Measurements from ENCODE around the gene ACKR1.

The ACKR1 gene

GRCh38 chr1:159187647-159188374 lies 16.9 kb upstream of the ACKR1 start:
- no peak for DNase-seq

GRCh38 chr1:159188375-159188788 lies 16.3 kb upstream of the ACKR1 start:
- peak; percentile 6 for DNase-seq

- no peak for DNase-seq
These were observed 14.2 kb upstream of the ACKR1 start for GRCh38 chr1:159190441-159190840.

DNA sequence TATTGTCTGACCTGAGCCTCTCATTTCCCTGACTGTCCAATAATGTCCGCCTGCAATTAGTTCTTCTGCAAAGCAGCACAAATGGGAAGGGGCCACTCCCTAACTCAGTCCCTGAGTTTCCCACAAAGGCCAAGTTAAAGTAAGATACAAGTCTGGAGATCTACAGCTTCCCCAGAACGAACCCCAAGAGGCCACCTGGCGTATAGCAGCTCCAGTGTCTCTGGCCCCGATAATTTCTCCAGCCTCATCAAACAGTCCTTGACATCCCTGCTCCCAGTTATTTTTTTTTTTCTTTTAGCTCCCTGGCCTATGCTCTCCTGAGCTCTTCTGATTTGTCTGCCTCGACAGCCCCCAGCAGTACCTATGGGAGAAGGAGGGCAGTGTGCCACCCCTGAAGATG lies 8.1 kb upstream of the ACKR1 start:
- no peak for DNase-seq

- peak; percentile 35 for DNase-seq
These were observed 6.8 kb upstream of the ACKR1 start for GRCh38 chr1:159197561-159198557.

DNA sequence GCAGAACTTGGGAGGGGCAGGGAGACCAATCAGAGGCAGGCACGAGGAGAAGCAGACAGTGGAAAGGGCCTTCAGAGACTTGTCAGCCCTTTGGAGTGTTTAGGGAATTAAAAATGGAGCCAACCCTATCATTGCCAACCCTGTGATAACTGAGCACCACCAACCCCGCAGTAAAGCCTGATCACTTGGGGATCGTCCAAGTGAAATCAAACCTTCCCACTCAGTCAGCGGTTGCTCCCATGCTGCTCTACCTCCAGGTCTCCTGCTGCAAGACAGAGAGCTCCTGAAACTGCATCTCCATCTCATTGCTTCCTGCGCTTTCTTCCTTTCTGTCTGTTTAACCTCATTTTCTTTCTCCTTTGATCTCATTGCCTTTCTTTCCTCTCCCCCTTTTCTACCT lies 4.8 kb upstream of the ACKR1 start:
- DNase-seq, result no peak

- no peak for DNase-seq
These were observed 3.9 kb upstream of the ACKR1 start for GRCh38 chr1:159200769-159201168.

DNA sequence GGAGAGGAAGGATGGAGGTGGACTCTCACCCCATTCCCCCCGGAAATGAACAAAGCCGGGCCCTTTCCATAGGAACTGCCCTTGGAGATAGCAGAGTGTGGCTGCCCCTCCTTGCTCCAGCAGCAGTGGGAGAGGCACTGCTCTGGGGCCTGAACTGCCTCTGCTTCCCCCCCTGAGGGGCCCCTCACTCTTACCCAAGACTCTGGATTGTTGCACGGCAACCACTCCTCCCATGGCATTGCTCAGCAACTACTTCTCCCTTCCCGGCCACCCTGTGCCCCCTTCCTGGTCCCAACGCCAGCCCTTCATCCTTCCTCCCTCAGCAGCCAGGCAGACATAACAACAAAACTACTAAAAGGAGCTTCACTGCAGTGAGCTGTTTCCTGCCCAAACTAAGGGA lies 3.0 kb upstream of the ACKR1 start:
- no peak for DNase-seq

DNA sequence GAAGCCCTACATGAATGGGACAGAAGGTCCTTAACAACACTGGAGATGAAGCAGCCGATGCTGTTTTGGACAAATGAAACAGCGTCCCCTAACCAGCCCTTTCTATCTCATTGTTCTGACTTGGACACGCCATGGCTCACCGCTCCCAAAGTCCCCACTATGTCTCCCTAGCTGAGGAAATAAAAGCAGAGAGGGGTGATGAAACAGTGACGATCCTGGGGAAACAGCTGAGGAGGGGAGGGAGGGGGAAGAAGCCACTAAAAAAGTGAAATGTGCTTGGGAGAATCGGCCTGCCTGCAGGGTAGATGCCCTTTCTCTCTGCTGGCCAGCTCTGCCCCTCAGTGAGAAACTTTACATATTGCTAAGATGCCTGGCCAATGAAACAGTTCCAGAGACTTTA lies 1.1 kb upstream of the ACKR1 start:
- DNase-seq, result no peak

- DNase-seq, result no peak
These were observed 550 bp downstream of the ACKR1 start for GRCh38 chr1:159205225-159205624.

DNA sequence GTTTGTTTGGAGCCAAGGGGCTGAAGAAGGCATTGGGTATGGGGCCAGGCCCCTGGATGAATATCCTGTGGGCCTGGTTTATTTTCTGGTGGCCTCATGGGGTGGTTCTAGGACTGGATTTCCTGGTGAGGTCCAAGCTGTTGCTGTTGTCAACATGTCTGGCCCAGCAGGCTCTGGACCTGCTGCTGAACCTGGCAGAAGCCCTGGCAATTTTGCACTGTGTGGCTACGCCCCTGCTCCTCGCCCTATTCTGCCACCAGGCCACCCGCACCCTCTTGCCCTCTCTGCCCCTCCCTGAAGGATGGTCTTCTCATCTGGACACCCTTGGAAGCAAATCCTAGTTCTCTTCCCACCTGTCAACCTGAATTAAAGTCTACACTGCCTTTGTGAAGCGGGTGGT lies 1.4 kb downstream of the ACKR1 start:
- DNase-seq, result no peak

DNA sequence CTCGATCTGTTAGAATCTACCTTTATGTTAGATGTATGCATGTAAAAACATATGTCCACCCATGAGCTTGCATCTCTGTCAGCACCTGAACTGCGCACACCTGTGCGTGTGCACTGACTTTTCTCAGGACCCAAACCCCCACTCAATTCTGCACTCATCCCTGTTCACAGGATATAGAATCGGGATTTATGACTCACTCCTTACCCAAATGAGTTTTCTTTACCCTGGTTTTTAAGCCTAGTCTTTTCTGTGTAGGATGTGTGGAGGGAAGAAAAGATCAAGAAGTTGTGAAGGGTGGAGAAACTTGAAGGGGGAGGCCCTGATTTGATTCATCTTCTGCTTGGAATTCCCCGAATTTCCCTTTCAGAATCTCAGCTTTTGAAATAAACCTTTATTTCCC lies 2.4 kb downstream of the ACKR1 start:
- no peak for DNase-seq

DNA sequence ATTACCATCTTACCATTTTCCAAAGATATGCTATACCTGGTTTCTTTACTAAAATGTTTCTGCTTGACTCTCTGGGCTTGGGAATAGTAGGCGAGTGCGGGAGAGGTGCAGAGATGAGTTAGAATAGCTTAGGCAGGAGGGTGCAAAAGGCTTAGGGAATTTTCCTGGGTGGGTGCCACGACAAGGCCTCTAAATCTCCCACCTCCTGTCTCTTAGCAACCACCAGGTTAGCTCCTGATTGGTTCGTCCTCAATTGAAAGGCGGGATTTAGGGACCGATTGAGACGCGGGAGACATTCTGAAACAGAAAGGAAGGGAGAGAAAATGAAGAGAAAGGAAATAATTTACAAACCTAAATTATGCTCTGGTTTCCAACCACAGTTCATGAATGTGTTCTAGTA lies 3.1 kb downstream of the ACKR1 start:
- DNase-seq, result no peak

DNA sequence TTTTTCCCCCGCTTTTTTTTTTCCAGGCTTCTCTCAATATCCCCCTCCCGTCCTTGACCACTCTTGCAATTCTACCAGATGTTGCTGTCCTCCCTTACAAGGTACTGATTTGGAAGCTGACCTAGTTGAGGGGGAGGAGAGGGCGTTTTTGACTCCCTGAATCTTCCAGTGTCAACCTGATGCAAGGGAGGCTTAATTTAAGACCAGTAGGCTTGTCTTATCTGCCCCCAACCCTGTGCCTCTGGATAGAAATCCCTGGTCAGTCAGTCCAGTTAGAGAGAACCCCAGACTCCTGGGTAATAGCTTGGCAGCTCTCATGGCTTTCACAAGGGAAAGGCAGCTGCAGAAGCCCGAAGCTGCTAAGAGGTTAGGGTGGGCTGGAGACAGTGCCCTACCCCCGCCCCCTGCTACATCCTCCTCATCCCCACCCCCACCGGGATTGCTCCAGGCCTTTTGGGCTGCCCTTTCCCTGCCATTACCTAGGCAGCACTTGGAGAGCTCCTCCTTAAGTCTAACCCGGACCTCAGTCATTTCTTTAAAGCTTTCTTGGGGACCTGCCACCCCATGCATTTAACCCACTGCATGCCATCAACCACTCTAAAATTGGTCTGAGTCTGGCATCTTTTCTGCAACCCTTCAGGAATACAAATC lies 3.6 kb downstream of the ACKR1 start:
- no peak for DNase-seq

DNA sequence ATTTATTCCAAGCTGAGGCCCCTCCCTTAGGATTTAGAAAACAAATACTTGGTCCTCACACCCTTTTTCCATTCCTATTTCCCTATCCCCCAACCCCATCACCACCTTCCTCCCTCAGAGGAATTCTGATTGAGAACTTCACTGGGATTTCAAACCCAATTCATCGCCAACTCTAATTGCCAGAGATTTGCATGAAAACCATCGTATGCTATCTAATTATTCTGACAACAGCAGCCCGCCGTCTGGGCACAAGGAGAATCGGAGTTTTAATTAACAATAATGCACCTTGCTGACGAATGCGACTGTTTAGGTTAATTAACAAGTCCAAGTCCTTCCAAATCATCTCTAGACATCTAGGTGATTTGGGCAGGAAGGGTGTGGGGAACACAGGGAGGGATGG lies 4.4 kb downstream of the ACKR1 start:
- no peak for DNase-seq

DNA sequence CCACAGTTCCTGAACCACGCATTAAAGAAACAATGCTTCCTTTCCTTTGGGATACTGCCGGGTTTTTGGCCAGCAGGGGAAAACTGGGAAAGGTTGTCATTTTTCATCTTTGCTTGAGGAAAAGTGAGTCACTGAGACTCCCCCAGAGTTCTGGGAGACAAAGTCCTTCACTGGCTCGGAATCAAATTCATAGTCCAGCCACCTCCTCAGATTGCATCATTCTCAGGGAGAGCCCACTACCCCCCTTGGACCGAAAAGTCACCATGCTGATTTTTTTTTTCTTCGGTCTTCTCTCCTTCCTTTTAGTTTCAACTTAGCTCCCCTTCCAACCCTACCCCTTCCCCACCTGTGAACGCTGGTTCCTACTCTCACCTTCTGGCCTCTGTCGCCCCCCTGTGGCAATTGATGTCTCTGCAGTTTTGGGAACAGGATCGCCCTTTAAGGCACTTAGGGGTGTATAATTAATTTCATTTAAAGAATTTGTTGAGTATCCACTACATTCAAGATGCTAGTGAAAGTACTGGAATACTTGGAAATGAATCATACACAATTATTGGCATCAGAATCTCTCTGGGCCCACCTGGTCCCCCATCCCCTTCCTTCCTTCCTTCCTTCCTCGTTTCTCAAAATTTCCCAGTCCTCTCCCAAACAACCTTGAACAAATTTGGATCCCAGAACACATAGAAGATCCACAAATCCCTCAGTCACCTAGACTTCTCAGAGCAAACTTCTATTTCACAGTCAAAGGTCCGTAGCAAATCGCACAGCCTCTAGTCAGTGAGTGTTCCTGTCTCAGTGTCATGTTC lies 6.9 kb downstream of the ACKR1 start:
- peak; percentile 44 for DNase-seq

GRCh38 chr1:159212596-159212995 lies 7.9 kb downstream of the ACKR1 start:
- DNase-seq, result no peak

- peak; percentile 21 for DNase-seq
These were observed 9.6 kb downstream of the ACKR1 start for GRCh38 chr1:159214149-159214760.

DNA sequence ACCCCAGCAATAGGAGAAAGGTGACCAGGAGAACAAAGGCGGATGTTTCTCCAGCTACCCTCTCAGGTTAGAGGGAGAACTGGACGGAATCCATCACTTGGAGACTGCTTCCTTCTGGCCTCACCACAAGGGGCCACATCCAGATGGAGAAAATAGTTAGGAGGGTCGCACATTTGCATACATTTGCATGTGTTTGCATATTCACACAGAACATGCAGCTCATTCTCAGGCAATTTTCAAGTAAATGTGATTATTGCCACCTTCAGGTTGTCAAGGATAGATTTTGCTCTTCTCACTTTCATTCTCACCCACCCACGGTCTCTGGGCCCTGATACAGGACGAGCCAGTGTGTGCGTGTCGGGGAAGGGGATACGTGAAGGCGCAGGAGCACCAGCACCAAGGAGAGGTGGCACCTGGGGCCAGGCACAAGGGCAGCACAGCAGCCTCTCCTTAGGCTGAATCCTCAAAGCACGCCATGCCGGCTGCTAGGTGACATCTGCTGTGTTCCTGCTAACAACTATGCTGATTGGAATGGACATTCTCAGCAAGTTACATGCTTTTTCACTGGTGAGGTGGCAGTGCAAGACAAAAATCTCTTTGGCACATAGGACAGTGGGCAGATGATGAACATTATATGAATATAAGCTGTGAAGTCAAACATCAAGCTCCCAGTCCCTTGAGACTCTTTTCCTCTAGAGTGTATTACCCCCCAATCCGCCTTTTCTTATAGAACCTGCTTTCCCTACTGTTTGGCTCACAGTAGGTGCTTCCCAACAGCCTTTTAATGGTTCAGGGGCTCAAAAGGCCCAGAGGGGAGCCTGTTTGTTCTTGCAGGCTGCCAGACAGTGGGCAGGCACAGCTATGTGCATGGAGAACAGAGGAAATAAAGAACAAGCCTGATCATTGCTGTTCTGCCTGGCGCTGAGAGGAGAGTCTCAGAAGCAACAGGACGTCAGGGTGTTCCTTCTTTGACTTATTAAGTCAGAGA lies 14.3 kb downstream of the ACKR1 start:
- DNase-seq, result no peak

DNA sequence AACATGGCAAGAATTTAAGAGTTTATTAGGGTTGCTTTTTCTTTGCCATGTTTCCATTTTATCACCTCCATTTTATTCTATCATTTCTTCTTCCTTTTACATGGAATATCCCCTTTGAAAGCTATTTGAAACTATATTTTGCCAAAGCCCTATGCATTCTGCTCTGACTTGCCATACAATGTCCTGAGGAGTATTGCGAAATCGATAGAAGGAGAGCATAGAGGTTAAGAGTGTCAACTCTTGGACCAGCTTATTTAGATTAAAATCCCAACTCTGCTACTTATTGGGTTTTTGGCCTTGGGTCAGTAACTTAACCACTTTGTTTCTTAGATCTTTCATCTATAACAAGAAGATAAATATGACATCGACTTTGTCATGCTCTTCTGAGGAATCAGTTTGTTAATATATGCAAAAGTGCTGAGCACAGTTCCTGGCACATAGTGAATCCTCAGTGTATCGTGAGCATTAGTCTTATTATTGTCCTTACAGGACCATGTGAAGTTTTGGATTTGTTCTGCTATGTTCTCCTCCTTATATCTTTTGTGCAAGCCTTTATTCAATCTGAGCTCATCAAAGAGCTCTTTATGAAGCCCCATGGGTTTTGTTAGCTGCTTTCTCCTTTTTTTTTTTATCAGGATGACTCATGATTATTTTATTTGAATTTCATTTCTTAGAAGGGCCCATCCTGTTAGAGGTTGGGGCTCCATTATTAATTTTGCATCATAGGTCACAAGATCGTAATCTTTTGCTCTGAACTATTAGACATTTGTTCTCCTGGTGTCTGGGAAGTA lies 17.6 kb downstream of the ACKR1 start:
- no peak for DNase-seq

Measured in stimulated activated CD4-positive, alpha-beta T cell treated with anti-CD3 and anti-CD28 coated beads, Interleukin-12 subunit alpha, Interleukin-12 subunit beta, amount 100 ng/mL, for 4 hours (primary cell).